Right cardiac atrium (tissue), 5 donors: Measurements from ENCODE around the gene CADM4. TPM values are rescaled to one million over a fixed set of nuclear protein-coding genes. Genes with fewer than 3 reads are reported as not detected.

Experiments
- ATAC-seq, 2 donors: fragments of 200-7000 bp; cut with Tn5 transposase; one replicate each; pipeline versions ENCODE4 v1.8.0 to v1.9.1; 2020; ENCODE audit warnings: moderate library complexity in 2 of 2, mild to moderate bottlenecking in 1 of 2
- DNase-seq, 3 donors: peaks; one replicate each; pipeline ENCODE4 v3.0.0-alpha.2; 2020
- H3K27ac ChIP-seq: one replicate; pipeline ENCODE4 v1.5.1; 2013; ENCODE audit warnings: mild to moderate bottlenecking, low read length, control low read depth, moderate library complexity
- H3K27me3 ChIP-seq: one replicate; pipeline ENCODE4 v1.6.1; 2013; ENCODE audit not compliant: control insufficient read depth, insufficient read depth
- H3K4me1 ChIP-seq: one replicate; pipeline ENCODE4 v1.6.1; 2013; ENCODE audit warnings: low read length; ENCODE audit not compliant: control insufficient read depth, insufficient read depth
- H3K4me3 ChIP-seq: one replicate; pipeline ENCODE4 v1.5.1; 2013; ENCODE audit warnings: low read length, control low read depth
- H3K9me3 ChIP-seq: one replicate; pipeline ENCODE4 v1.6.1; 2013; ENCODE audit warnings: low read length; ENCODE audit not compliant: control insufficient read depth
- WGBS: extraction: QIAGEN DNeasy Blood & Tissue Kit; methylation state at CpG from one replicate; pipeline ENCODE4 v1.1.7; 2013; 5-methylcytosine and 5-hydroxymethylcytosine counted together
- intact Hi-C, 4 donors: fragments of 100-400 bp; cut with DNase I; formaldehyde crosslinking; loops; one replicate each; pipeline versions ENCODE4 v1.11.0 to v1.14.0; 2022 to 2023
- polyA plus RNA-seq: library from polyadenylated mRNA; stranded (reverse); fragments of 200-250 nt; gene quantifications from one replicate; pipeline ENCODE4 v1.2.3, GENCODE V29; 2013
- total RNA-seq, 4 donors: library from RNA; stranded (reverse); fragmentation: NEBNext Ultra II Directional; extraction: Animal tissue kit (Norgen Biotek cat#: 25700); gene quantifications; one replicate each; pipeline ENCODE4 v1.2.1, GENCODE V29; 2021
- donor health status: healthy with polysubstance abuse.
- donor health status: DM: no; HTN: yes; CAD: no.
- donor health status: DM: no; HTN: no; CAD: no.
- donor health status: DM: no; HTN: yes; CAD: no; lungs with severe emphysema.
- donor health status: DM: yes; HTN: yes; CAD: no.

CADM4 gene
- total and polyA plus RNA-seq, 5 donors = 12.4 to 17.6 (median 14.1) TPM

DNA sequence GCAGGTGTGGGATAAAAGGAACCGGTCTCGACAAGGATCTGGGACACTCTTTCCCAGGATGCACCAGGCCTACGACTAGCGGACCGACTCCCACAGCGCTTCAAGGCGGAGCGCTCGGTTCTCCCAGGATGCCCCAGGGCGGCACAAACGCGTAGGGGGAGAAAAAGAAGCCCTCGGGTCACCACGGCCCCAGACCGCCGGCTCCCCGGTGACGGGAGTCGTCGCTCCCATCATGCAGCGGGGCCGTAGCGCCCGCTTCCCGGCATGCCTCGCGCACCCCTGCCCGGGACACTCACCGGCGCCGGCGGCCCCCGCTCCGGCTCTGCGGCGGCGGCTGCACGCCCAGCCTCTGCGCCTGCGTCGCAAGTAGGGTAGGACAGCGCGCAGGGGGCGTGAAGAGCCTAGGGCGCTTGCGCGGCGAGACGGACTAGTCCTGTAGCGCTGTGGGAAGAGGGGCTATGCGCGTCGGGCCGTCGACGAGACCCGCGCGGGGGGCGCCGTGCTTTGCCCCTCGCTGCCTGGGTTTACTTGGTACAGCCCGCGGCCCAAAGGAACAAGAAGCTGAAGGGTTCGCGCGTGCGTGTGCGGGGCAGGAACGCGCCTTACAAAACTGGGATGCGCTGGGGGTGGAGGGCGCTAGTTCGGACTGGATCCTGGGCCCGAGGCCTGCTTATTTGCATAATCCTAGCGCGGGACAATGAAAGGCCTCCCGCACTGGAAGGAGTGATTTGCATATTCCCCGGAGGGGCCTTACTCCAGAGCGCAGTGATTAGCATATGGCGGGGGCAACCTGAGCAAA, 20.2 kb downstream of the CADM4 start, which contains the start of gene ZNF428:
Gene ZNF428, minus strand, starts transcription at position 368 of the 799 bp plus-strand sequence. CDS start 5,325 bp downstream, outside the sequence.
- peak within 1 kb of the TSS; percentile 51 for H3K4me3 ChIP-seq
- ATAC-seq (peak; percentile 96), DNase-seq (peak; percentile 92 to 96 (median 95))
- WGBS = under 1% methylated on average over 81 of the region's 81 CpGs
- H3K27me3 ChIP-seq = no peaks in the 10 kb centered on the region
- no peaks in the 10 kb centered on the region for H3K4me1 ChIP-seq
- intact Hi-C loops = no loop called here
- no peaks in the 10 kb centered on the region for H3K9me3 ChIP-seq
- peak within 1 kb of the TSS; percentile 69 for H3K27ac ChIP-seq

DNA sequence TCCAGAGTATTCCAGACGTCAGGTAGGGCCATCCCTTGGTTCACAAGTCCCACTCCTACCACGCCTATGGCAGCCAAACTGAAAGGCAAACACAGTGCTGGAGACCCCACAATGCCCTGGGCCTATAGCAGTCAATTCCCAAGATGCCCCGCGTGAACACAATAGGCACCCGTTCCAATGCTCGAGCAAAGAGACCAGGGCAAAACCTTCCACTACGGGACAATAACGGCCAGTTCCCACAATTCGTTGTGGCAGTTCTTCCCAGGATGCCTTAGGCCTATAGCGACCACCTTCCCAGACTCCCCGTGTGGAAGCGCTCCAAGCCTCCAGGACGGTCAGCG, 20.8 kb downstream of the CADM4 start:
- DNase-seq (no peak), ATAC-seq (peak; percentile 3 to 39)
- no peaks in the 10 kb centered on the region for H3K27me3 ChIP-seq
- H3K4me1 ChIP-seq = no peaks in the 10 kb centered on the region
- H3K4me3 ChIP-seq = peak overlapping the region; percentile 51
- peak overlapping the region; percentile 69 for H3K27ac ChIP-seq
- no peaks in the 10 kb centered on the region for H3K9me3 ChIP-seq
- intact Hi-C loops = no loop called here
- under 1% methylated on average over 14 of the region's 14 CpGs for WGBS

- Histone ChIP-seq H3K9me3 (no peaks in the 10 kb centered on the region), H3K27me3 (no peaks in the 10 kb centered on the region), H3K4me1 (no peaks in the 10 kb centered on the region), H3K4me3 (no peak overlapping the region), H3K27ac (no peak overlapping the region)
- ATAC-seq (no peak), DNase-seq (no peak)
- 87% methylated on average over 6 of the region's 6 CpGs for WGBS
- intact Hi-C loops = no loop called here
These were observed 22.7 kb downstream of the CADM4 start for GRCh38 chr19:43616954-43617353.

- H3K9me3 ChIP-seq = no peaks in the 10 kb centered on the region
- DNase-seq = no peak
- no peak for ATAC-seq
- no peaks in the 10 kb centered on the region for H3K27me3 ChIP-seq
- intact Hi-C loops = no loop called here
- H3K4me1 ChIP-seq = no peaks in the 10 kb centered on the region
- H3K27ac ChIP-seq = no peak overlapping the region
- WGBS = 70% methylated on average over 1 of the region's 1 CpG
- H3K4me3 ChIP-seq = no peak overlapping the region
These were observed 23.3 kb downstream of the CADM4 start for GRCh38 chr19:43616306-43616705.

- ATAC-seq (no peak), DNase-seq (no peak)
- intact Hi-C loops = no loop called here
- H3K27me3 ChIP-seq = no peaks in the 10 kb centered on the region
- no peaks in the 10 kb centered on the region for H3K4me1 ChIP-seq
- 94% methylated on average over 12 of the region's 12 CpGs for WGBS
- no peak overlapping the region for H3K4me3 ChIP-seq
- H3K27ac ChIP-seq = no peak overlapping the region
- H3K9me3 ChIP-seq = no peaks in the 10 kb centered on the region
These were observed 27.3 kb downstream of the CADM4 start for GRCh38 chr19:43612374-43612773.

DNA sequence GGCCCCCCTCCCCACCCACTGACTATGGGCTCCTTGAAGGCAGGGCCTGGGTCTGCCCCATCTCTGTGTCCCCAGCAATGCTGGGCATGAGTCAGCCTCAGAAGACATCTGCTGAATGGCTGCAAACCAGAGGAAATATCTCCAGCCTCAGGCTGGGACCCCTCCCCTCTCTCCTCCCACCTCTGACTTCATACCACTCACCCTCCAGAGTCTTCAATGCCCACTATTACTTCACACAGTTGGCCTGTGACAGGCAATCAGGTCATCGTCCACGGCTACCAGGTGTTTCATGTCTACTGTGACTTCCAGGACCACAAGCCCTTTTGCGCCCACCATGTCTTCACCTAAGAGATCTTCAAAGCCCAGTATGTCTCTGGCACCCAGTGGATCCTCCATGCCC, 27.9 kb downstream of the CADM4 start, which contains the start of gene SRRM5:
Gene SRRM5, plus strand, starts transcription at position 301 of the 400 bp plus-strand sequence. Its CDS starts 34 bp downstream, at position 335.
- Histone ChIP-seq H3K27me3 (no peaks in the 10 kb centered on the region), H3K4me3 (no peak within 1 kb of the TSS), H3K9me3 (no peaks in the 10 kb centered on the region), H3K27ac (no peak within 1 kb of the TSS), H3K4me1 (no peaks in the 10 kb centered on the region)
- DNase-seq = no peak
- intact Hi-C loops = no loop called here
- WGBS = 88% methylated on average over 3 of the region's 3 CpGs
- no peak for ATAC-seq

DNA sequence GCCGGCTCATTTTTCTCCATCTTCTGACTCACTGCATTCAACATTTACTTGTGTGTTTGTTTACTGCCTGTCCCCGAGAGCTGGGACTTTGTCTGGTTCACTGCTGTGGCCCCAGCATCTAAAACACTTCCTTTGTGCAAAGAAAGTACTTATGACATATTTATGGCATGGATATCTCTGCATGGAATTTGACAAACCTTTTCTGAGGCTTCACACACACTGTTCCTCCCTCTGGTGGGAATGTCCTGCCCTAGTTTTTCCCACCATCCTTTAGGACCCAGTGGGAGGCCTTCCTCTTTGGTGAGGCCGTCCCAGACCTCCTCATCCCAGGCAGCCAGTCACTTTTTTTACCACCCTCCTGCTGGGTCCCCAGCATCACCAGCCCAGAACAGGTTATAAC, 29.2 kb downstream of the CADM4 start:
- Histone ChIP-seq H3K9me3 (no peaks in the 10 kb centered on the region), H3K4me1 (no peaks in the 10 kb centered on the region), H3K27ac (no peak overlapping the region), H3K4me3 (no peak overlapping the region), H3K27me3 (no peaks in the 10 kb centered on the region)
- DNase-seq = no peak
- WGBS = 65% methylated on average over 3 of the region's 3 CpGs
- ATAC-seq = no peak
- intact Hi-C loops = no loop called here

DNA sequence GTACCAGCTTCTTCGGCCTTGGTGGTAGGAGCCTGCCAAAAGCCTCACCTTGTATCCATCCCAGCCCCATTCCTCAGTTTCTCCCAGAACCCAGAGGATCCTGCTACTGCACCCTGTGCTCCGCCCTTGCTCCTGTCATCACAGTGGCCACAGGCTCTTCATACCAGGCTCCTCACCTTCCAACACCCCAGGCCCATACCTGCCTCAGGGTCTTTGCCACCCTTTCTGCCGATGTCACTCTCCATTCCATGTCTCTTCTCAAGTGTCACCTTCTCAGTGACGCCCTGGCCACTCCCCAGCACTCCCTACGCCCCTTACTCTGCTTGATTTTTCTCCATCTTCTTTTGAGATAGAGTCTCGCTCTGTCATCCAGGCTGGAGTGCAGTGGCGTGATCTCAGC, 29.8 kb downstream of the CADM4 start:
- Histone ChIP-seq H3K27ac (no peak overlapping the region), H3K4me1 (no peaks in the 10 kb centered on the region), H3K4me3 (no peak overlapping the region), H3K27me3 (no peaks in the 10 kb centered on the region), H3K9me3 (no peaks in the 10 kb centered on the region)
- no peak for ATAC-seq
- no peak for DNase-seq
- WGBS = 82% methylated on average over 7 of the region's 7 CpGs
- intact Hi-C loops = no loop called here

- H3K9me3 ChIP-seq = no peaks in the 10 kb centered on the region
- 69% methylated on average over 28 of the region's 28 CpGs for WGBS
- DNase-seq = no peak
- H3K27me3 ChIP-seq = no peaks in the 10 kb centered on the region
- no peaks in the 10 kb centered on the region for H3K4me1 ChIP-seq
- peak in 1 of 2 donors; percentile 13 for ATAC-seq
- no peak overlapping the region for H3K4me3 ChIP-seq
- H3K27ac ChIP-seq = no peak overlapping the region
- intact Hi-C loops = no loop called here
These were observed 32.1 kb downstream of the CADM4 start for GRCh38 chr19:43607238-43608205.

- Histone ChIP-seq H3K9me3 (no peaks in the 10 kb centered on the region), H3K27ac (no peak overlapping the region), H3K4me1 (no peaks in the 10 kb centered on the region), H3K4me3 (no peak overlapping the region), H3K27me3 (no peaks in the 10 kb centered on the region)
- ATAC-seq (no peak), DNase-seq (no peak)
- intact Hi-C loops = no loop called here
- WGBS = 87% methylated on average over 7 of the region's 7 CpGs
These were observed 33.0 kb downstream of the CADM4 start for GRCh38 chr19:43606569-43607229.
